Measurements from ENCODE around the gene GET3. TPM values are rescaled to one million over a fixed set of nuclear protein-coding genes. Genes with fewer than 3 reads are reported as not detected.
"Not testable (repeated sequence)": the region's sequence is repeated elsewhere in the genome, so short reads cannot be mapped to it uniquely, and the experiment has no call there.

GET3 gene
- polyA plus RNA-seq, 4 donors: 80.1 to 95.8 (median 88.6) TPM

DNA sequence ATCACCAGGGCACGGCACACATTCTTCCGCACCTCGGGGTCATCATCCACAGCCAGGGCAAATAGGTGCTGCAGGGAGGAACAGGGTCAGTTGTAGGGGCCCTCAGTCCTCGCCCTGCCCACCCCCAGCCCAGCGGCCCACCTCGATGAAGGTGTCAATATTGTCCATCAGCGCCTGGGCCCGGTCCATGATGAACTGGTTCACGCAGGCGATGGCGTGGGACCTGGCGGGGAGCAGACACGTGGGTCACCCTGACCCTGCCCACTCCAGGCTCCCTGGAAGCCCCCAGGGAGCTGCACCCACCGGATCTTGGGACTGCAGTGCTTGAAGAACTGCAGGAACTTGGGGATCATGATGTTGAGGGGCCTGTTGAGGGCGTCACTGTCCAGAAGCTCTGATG is 22.2 kb upstream of the GET3 start:
- no peak for DNase-seq (ENCODE audit: low read depth in 4 of 4, low spot score in 3 of 4)

DNA sequence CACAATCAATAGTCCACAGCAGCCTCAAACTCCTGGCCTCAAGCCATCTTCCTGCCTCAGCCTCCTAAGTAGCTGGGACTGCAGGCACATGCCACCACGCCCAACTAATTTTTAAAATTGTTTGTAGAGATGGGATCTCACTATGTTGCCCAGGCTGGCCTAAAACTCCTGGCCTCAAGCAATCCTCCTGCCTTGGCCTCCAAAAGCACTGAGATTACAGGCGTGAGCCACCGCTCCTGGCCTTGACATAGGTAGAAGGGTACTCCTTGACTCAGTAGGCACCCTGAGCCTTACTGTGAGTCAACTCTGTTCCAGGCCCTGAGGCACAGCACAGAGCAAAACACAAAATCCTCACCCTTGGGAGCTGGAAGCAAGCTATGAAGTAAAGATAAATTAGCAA is 21.4 kb upstream of the GET3 start:
- no peak for DNase-seq (ENCODE audit: low read depth in 4 of 4, low spot score in 3 of 4)

DNA sequence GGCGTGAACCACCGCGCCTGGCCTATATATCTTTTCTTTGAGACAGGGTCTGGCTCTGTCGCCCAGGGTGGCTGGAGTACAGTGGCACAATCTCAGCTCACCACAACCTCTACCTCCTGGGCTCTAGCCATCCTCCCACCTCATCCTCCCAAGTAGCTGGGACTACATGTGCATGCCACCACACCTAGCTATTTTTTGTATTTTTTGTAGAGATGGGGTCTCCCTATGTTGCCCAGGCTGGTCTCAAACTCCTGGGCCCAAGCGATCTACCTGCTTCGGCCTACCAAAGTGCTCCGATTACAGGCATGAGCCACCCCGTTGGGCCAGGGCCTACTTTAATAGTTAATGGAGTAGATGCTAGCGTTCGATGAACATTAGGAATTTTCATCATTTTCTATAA is 17.0 kb upstream of the GET3 start:
- no peak for DNase-seq (ENCODE audit: low read depth in 4 of 4, low spot score in 3 of 4)

DNA sequence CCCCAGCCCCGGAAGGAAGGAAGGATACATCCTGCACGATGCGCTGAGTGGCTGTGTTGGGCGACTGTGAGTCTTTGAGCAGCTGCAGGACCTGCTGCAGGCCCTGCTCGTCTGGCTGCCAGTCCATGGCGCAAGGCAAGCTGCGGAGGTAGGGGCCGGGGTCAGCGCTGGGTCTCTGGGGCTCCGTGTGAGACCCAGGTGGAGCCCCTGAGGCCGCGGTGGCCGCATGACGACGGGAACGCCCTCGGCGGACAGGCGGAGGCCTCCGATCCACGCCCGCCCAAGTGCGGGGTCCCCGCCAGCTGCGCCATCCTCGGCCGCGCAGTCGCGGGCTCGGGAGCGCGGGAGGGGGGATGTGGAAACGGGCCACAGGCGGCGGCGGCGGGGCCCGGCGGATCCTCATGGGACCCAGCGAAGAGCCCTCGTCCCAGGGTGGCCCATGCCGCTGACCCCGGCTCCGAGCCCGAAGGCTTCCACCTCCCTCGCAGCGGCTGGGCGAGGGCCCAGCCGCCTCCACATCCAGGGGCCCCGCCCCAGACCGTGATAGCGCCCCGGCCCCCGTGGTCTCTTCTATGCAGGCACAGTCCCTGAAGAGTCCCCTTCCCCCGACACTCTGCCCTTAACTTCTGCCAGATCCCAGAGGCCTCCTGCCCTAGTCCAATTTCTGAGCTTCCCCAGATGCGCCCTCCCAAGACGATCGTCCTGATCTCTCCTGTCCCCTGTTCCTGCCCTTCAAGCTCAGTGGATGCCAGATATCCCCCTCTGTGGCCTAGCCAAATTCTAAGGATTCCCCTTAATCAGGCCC is 16.2 kb upstream of the GET3 start:
- DNase-seq (ENCODE audit: low read depth in 4 of 4, low spot score in 3 of 4): no peak

DNA sequence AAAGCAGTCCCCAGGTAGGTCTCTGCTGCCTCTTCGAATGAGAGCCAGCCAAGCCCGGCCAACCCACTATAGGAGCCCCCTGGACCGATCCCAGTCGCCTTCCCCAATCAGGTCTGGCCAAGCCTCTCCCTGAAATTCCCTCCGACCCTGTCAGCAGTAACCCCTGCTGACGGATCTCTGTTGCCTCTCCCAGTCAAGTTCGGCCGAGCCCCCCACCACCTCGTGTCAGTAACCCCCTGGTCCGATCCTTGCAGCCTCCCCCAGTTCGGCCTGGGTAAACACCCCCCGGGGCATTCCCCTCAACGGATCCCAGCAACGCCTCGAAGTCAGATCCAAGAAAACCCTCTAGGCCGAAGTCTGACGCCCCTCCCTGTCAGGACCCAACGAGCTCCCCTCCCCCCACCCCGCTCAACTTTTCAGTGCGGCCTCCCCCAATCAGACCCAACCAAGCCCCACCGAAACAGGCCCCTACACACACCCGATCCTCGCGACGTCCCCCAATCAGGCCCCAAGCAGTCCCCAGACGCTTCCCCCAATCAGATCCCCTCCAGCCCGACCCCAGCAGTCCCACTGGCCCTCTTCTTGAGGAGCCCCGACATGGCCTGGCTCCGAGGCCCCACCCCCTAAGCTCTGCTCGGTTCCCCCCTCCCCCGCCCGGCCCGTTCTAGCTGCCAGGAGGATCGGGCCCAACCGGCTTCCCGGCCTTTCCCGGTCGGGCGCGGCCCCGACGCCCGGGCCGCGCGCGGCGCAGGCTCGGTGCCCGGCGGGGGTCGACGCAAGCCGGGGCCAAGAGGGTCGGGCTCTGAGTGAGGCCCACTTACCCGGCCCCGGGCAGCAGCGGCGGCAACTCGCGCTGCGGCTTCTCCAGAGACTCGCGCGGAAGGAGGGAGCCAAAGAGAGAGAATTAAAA is 15.4 kb upstream of the GET3 start:
- DNase-seq (ENCODE audit: low read depth in 4 of 4, low spot score in 3 of 4): peak in 3 of 4 donors; percentile 51 to 57 (median 51)

DNA sequence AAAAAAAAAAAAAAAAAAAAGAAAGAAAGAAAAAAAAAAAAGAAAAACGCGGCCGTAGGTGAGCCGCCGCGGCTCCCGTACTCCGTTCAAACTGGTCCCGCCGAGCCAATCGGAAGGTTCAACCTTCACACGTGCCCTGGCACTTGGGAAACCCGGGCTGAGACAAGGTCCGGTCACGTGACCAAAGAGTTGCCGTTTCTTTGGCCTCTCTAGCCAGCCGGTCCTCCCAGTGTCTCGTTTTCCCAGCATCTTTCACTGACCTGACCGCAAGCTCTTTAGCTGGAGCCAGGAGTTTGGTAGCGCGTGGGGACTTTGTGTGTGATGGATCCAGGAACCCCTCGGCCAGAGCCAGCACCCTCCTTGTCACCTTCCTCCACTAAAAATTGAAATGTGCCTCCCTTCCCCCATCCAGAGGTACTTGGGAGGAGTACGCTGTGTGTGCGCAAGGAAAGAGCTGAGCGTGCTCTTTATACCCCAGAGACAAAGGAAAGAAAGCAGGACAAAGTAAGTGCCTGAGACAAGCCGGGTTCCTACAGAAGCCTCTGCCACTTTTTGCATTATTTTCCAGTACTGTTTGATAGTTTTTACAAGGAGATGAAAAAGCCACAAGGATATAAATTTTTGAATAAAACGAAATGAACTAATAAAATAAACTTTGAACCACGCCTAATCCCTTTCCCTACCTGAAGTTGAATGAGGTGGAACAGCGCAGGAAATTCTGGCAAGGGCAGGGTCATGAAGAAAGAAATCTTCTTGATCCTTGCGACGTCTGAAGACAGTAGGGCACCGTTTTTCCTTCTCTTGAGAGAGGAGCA is 14.5 kb upstream of the GET3 start:
- DNase-seq (ENCODE audit: low read depth in 4 of 4, low spot score in 3 of 4): peak; percentile 92 to 99 (median 98)

DNA sequence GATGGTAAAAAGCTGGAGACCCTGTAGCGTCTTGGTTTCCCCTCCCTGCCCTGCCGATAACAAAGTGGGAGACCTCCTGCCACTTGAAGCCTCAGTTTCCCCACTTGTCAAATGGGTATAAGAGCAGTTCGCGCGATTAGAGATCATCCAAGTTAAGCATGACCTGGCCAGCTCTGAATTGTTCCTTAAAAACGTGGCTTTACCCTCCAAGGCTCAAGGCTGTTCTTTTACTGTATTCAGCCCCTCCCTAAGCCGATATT is 14.0 kb upstream of the GET3 start:
- no peak for DNase-seq (ENCODE audit: low read depth in 4 of 4, low spot score in 3 of 4)

DNA sequence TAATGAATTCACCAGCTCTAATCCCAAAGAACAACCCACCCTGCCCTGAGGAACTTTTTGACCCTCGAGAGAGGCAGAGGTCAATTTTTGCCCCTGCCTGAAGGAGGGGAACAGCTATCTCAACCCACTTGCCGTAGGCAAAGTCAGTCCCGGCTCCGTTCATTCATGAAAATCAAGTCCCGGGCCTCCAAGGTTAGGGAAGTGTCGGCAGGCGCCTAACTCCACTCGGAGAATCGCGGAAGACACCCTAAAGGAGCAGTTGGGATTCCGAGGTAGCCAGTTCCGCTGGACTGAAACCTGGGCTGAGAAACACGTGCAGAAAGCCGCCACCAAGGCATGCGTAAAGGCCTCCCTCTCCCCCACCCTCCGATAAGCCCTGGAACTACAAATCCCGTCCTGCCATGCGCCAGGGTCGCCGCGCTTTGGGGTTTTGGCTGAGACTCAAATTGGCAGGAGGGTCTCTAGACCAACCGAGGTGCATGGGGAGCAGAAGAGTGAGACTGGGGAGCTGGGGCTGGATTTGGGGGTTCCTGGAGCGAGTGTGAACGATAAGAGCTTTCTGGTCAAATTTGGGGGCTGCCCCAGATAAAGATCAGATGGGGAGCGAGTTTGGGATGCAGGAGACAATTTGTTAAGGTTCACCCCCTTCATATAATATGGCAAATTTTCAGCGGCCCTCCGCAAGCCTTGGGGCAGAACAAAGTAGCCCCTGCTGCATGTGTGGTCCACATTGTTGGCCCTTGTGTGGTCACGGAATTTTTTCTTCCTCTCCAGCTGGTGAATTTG is 13.5 kb upstream of the GET3 start, which contains the start of gene TNPO2:
TSS of gene TNPO2 (minus strand) at position 292 of the 786 bp plus-strand sequence. CDS start 2,955 bp downstream, outside the sequence.
- DNase-seq (ENCODE audit: low read depth in 4 of 4, low spot score in 3 of 4): no peak

DNA sequence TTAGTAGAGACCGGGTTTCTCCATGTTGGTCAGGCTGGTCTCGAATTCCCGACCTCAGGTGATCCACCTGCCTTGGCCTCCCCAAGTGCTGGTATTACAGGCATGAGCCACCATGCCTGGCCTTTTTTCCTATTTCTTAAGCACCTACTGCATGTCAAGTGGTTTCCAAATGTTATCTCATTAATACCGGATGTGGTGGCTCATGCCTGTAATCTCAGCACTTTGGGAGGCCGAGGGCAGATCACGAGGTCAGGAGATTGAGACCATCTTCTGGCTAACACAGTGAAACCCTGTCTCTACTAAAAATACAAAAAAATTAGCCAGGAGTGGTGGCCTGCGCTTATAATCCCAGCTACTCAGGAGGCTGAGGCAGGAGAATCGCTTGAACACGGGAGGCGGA is 11.7 kb upstream of the GET3 start:
- not testable (repeated sequence) for DNase-seq (ENCODE audit: low read depth in 4 of 4, low spot score in 3 of 4)

DNA sequence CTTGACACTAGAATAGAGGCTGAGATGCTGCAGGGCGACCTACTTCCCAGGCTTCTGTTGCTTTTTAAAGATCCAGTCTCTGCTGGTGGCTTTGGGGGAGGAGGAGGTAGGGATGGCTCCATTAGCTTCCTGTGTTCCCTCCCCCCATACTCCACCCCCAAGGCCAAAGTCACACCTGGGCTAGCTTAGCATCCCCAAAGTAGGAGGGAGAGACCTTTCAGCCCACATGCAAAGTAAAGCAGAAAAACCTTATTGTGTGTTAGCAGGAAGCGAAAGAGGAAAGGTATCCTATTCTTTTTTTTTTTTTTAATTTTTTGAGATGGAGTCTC is 10.3 kb upstream of the GET3 start:
- DNase-seq (ENCODE audit: low read depth in 4 of 4, low spot score in 3 of 4): no peak

DNA sequence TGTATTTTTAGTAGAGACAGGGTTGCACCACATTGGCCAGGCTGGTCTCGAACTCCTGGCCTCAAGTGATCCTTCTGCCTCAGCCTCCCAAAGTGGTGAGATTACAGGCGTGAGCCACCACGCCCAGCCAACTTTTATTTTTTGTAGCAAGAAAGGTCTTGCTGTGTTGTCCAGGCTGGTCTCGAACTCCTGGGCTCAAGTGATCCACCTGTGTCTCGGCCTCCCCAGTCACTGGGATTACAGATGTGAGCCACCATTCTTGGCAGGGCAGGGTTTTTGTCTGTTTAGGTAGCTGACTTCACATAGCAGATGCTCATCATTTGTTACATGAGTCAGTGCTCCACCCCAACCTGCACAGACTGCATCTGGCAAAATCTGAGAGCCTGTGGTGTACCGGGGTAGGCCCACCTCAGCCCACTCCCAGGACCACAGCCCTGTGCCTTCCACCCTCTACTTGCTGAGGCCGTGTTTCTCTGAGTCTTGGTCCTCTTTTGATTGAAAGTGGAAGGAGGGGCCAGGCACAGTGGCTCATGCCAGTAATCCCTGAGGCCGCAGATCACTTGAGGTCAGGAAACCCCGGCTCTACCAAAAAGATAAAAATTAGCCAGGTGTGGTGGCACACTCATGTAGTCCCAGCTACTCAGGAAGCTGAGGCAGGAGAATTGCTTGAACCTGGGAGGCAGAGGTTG is 9.4 kb upstream of the GET3 start:
- no peak for DNase-seq (ENCODE audit: low read depth in 4 of 4, low spot score in 3 of 4)

DNA sequence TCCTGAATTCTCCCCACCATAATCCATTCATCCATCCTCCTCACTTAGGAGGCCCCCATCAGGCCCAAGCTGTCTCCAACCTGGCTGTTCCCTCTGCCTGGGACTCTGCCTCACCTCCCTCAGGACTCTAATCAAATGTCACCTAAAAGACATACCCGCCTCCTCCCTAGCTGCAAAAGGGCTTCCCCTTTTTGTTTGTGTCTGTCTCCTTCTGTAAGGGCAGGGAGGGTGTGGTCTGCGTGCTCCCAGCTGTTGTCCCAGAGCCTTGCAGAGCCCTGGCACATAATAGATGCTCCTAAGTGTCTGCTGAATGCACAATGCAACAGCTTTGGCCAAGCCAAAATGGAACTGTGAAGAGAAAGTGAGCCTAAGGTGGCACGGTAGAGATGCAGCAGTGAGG is 7.2 kb upstream of the GET3 start:
- no peak for DNase-seq (ENCODE audit: low read depth in 4 of 4, low spot score in 3 of 4)

DNA sequence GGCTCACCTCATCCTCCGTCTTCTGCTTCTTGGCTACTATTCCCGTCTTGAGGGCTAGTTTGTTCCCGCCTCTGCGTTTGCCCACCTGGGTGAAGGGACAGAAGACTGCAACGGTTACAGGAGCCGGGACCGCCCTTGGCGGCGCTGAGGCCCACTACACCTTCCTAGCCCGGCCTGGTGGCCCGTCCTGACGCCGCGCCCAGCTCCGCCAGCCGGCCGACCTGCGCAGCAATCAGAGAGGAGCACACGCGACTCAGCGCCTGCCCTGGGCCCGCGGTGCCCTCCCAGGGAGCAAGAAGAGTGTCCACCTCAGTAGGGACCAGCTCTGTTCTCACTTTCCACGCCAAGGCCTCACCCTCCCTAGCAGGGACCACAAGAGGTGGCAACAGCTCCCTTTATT is 6.0 kb upstream of the GET3 start:
- no peak for DNase-seq (ENCODE audit: low read depth in 4 of 4, low spot score in 3 of 4)

DNA sequence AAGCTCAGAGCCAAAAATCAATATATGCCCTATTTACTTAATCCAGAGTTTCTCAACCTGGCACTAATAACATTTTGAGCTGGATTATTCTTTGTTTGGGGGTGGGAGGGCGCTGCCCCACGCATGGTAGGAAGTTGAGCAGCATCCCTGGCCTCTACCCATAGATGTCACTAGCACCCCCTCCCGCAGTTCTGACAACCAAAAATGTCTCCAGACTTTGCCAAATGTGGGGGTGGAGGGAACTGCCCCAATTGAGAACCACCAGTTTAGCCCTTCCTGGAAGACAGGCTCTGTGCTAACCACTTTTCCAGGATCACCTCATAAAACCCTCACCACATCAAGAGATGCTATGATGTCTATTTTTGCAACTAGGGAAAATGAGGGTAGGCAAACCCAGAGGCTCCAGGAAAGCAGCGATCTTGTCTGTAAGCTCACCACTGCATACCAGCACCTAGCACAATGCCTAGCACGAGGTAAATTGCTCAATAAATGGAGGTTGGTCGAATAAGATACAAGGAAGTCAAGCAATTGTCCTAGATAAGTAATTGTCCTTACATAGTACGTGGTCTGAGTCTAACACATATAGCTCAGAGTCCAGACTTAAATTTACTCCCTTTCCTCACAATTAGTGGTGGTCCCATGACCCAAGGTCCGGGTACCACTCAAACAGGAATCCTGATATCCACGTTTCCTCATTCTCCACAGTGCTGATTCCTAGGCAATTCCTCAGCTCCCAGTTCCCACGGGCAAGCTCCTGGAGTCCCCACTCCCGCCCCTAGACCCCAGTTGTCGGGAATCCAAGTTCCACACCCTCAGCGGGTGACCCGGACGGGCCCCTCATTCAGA is 3.7 kb upstream of the GET3 start:
- DNase-seq (ENCODE audit: low read depth in 4 of 4, low spot score in 3 of 4): no peak

DNA sequence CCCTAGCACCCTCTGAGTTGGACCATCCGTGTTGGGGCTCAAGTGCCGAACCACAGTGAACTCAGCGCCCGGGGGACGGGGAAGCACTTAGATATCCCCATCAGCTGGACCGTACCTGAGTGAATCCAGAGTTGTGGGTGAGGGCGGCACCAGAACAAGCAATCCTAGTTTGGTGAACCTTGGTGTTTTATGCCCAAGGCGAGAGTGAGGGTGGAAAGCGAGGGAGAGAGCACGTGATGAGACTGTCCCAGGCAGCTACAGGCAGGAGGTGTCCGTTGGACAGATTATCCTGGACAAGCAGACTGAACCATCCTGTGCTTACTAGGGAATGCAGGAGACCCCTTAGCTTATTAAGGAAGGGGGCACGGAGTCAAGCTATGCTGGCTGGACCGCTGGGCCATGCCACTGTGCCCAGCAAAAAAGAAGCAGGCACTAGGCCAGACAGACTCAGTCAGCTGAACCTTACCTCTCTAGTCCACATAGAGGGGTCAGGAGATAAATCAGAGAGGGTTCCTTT is 596 bp downstream of the GET3 start:
- no peak for DNase-seq (ENCODE audit: low read depth in 4 of 4, low spot score in 3 of 4)

DNA sequence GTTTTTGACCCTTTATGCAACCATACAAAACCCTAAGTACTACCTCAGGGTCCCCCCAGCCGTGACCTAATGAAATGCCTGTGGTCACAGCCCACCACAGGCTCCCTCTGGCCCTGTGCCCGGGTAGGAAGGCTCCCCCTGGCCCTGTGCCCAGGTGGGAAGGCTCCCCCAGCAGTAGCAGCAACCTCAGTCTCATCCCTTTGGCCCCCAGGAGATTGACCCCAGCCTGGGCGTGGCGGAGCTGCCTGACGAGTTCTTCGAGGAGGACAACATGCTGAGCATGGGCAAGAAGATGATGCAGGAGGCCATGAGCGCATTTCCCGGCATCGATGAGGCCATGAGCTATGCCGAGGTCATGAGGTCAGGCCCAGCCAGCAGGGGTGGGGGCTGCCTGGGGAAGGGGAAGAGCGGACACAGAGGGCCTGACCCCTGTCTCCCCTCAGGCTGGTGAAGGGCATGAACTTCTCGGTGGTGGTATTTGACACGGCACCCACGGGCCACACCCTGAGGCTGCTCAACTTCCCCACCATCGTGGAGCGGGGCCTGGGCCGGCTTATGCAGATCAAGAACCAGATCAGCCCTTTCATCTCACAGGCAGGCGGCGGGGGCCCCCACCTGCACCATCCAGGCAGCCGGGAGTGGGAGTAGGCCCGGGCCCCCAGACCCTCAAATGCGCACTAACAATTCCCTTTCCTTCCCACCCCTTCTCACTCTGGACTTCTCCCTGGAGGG is 8.0 kb downstream of the GET3 start:
- DNase-seq (ENCODE audit: low read depth in 4 of 4, low spot score in 3 of 4): no peak

DNA sequence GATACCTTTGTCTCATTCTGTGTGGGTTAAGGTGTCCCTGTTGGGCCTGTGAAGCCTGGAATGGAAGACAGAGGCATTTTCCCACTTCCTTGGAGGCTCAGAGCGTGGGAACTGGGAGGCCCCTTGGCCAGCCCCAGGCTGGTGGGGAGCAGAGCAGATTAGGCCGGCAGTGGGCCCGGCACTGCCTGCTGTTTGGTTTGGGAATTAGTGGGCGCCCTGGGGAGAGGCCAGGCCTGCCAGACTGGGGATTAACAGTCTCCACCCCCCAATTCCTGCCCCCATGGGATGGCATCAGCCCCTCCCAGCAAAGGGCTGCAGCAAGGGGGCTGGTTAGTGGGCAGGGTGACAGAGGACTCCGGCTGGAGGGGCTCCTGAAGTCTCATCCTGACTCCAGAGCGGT is 11.2 kb downstream of the GET3 start:
- DNase-seq (ENCODE audit: low read depth in 4 of 4, low spot score in 3 of 4): no peak

DNA sequence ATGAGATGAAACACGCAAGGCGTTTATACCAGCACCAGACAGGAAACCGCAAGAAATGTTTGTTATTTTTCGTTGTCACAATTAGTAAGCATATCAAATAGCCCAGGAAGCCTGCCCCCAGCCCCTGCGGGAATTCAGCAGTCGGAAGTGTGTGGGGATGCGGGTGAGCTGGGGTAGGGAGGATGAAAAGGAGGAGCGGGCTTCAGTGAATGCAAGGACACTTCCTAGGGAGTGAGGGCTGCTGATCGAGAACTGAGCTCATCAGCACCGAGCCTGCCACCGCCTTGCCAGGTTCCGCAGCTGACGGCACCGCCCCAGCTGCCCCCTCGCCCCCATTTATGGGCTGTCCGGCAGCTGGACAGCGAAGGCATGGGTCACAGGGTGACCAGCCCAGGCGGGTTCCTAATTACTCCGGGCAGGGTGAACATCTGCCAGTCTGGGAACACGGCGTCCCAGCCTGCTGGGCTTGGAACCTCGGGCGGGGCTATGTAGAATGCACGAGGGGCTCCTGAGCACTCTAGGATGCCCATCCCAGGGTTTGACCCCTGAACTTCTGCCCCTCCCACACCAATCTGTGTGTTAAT is 12.7 kb downstream of the GET3 start:
- DNase-seq (ENCODE audit: low read depth in 4 of 4, low spot score in 3 of 4): no peak

Data from right renal pelvis (tissue), 4 donors.